ENCODE results near the gene ATP6V0A1. TPM values are rescaled to one million over a fixed set of nuclear protein-coding genes. Genes with fewer than 3 reads are reported as not detected.

Gene ATP6V0A1
- total RNA-seq, 1 experiment from 2014 or later: 53.4 TPM

GRCh38 chr17:42421507-42422338 lies 37.0 kb upstream of the ATP6V0A1 start:
- POLR2A ChIA-PET: no interaction called here
- CTCF ChIA-PET: interaction anchor here (0.6 kb wide), 1 partner anchor 20 kb away, joined by 6 read pairs; no protein-coding TSS in a partner anchor
- no peaks in the 10 kb centered on the region for H3K27me3 ChIP-seq (ENCODE audit: control insufficient read depth, insufficient read depth, low read length)
- H3K36me3 ChIP-seq (ENCODE audit: control insufficient read depth, insufficient read depth, low read length): no peaks in the 10 kb centered on the region; the same call in 1 of the 2 replicates
- H3K4me1 ChIP-seq (ENCODE audit: control insufficient read depth, insufficient read depth, low read length): peaks cover 27% of the 10 kb centered on the region
- DNase-seq (ENCODE audit: low read depth, low spot score) (no peak), ATAC-seq (peak; percentile 26)
- H3K9me3 ChIP-seq (ENCODE audit: control insufficient read depth, insufficient read depth, low read depth, low read length): no peaks in the 10 kb centered on the region
- intact Hi-C loops (cut with micrococcal nuclease; ENCODE audit: unreplicated experiment) (loop anchor here (10.0 kb wide), 1 partner anchor 103 kb away; no protein-coding TSS in a partner anchor), in situ Hi-C loops (cut with HindIII; ENCODE audit: low pct_unique_long_range_greater_than_20kb, low sequenced_read_pairs) (no loop called here)
- peak overlapping the region; percentile 82 for H3K27ac ChIP-seq (ENCODE audit: low read length)
- TF ChIP-seq SIN3A (IDR thresholded peaks at IDR 0.05; ENCODE audit: borderline replicate concordance, insufficient read depth, low read depth, low read length) (no peak), CTCF (IDR thresholded peaks at IDR 0.05) (no peak), TCF7L2 (IDR thresholded peaks at IDR 0.05; ENCODE audit: low read depth, low read length) (no peak), POLR2AphosphoS5 (IDR thresholded peaks at IDR 0.05; ENCODE audit: low read depth, low read length) (no peak), REST (IDR thresholded peaks at IDR 0.05; ENCODE audit: insufficient read depth in 1 of 2, low read depth in 2 of 2, low read length in 1 of 2) (no peak)
- H3K4me3 ChIP-seq (ENCODE audit: low read depth in 2 of 2, low read length in 2 of 2): peak overlapping the region; percentile 62 to 88
- BruUV-seq (replicated peaks): no TSS peak

GRCh38 chr17:42422412-42422957 lies 36.2 kb upstream of the ATP6V0A1 start:
- peak overlapping the region; percentile 62 to 88 for H3K4me3 ChIP-seq (ENCODE audit: low read depth in 2 of 2, low read length in 2 of 2)
- no peaks in the 10 kb centered on the region; the same call in 1 of the 2 replicates for H3K36me3 ChIP-seq (ENCODE audit: control insufficient read depth, insufficient read depth, low read length)
- intact Hi-C loops (cut with micrococcal nuclease; ENCODE audit: unreplicated experiment) (loop anchor here (10.0 kb wide), 1 partner anchor 102 kb away; no protein-coding TSS in a partner anchor), in situ Hi-C loops (cut with HindIII; ENCODE audit: low pct_unique_long_range_greater_than_20kb, low sequenced_read_pairs) (no loop called here)
- ATAC-seq (peak; percentile 40), DNase-seq (ENCODE audit: low read depth, low spot score) (no peak)
- no peaks in the 10 kb centered on the region for H3K27me3 ChIP-seq (ENCODE audit: control insufficient read depth, insufficient read depth, low read length)
- TSS peak; percentile 93 for BruUV-seq (replicated peaks)
- ChIA-PET POLR2A (interaction anchor here (0.7 to 1.1 kb wide), 3 partner anchors 11 to 86 kb away, joined by 3 to 5 read pairs (median 3); partner anchors contain the start of gene STAT3), CTCF (interaction anchor here (0.6 to 0.9 kb wide), 2 partner anchors 20 to 95 kb away, joined by 5 to 6 read pairs; no protein-coding TSS in a partner anchor)
- TF ChIP-seq CTCF (IDR thresholded peaks at IDR 0.05) (no peak), SIN3A (IDR thresholded peaks at IDR 0.05; ENCODE audit: borderline replicate concordance, insufficient read depth, low read depth, low read length) (0 out of 2 replicates have a peak, but pooled peaks have one; percentile 4)
- H3K27ac ChIP-seq (ENCODE audit: low read length): peak overlapping the region; percentile 89
- H3K9me3 ChIP-seq (ENCODE audit: control insufficient read depth, insufficient read depth, low read depth, low read length): no peaks in the 10 kb centered on the region
- peaks cover 26% of the 10 kb centered on the region for H3K4me1 ChIP-seq (ENCODE audit: control insufficient read depth, insufficient read depth, low read length)

Data from Panc1 (cell line).